Heart right ventricle (tissue), 16 donors: ENCODE results near the gene IRGQ. TPM values are rescaled to one million over a fixed set of nuclear protein-coding genes. Genes with fewer than 3 reads are reported as not detected.

ENCODE experiments used
- ATAC-seq, 8 donors: fragments of 200-7000 bp; cut with Tn5 transposase; one replicate each; pipeline ENCODE4 v1.9.1; 2020; ENCODE audit warnings: mild to moderate bottlenecking in 8 of 8, moderate library complexity in 8 of 8, moderate number of reproducible peaks in 1 of 8
- DNase-seq, 2 donors: peaks; one replicate each; pipeline ENCODE4 v3.0.0-alpha.2; 2020
- H3K27ac ChIP-seq, 10 donors: fragments of 200-600 bp; sonication (generic) in 2 of 10; one replicate each; pipeline versions ENCODE4 v1.5.0 to v1.8.0; 2020 to 2022; ENCODE audit warnings: mild to moderate bottlenecking in 3 of 10
- H3K27me3 ChIP-seq, 7 donors: fragments of 200-600 bp; one replicate each; pipeline ENCODE4 v1.8.0; 2021 to 2022; ENCODE audit warnings: mild to moderate bottlenecking in 2 of 7
- H3K36me3 ChIP-seq, 9 donors: fragments of 200-600 bp; sonication (generic) in 1 of 9; one replicate each; pipeline versions ENCODE4 v1.5.0 to v1.8.0; 2020 to 2022; ENCODE audit warnings: mild to moderate bottlenecking in 2 of 9
- H3K4me1 ChIP-seq, 9 donors: fragments of 200-600 bp; sonication (generic) in 1 of 9; one replicate each; pipeline versions ENCODE4 v1.5.0 to v1.8.0; 2020 to 2022; ENCODE audit warnings: mild to moderate bottlenecking in 4 of 9
- H3K4me3 ChIP-seq, 10 donors: fragments of 200-600 bp; sonication (generic) in 2 of 10; one replicate each; pipeline versions ENCODE4 v1.5.0 to v1.8.0; 2020 to 2022; ENCODE audit warnings: mild to moderate bottlenecking in 7 of 10, moderate library complexity in 2 of 10
- H3K9me3 ChIP-seq, 11 donors: fragments of 200-600 bp in 10 of 11; sonication (generic) in 2 of 11; one replicate each; pipeline versions ENCODE4 v1.5.0 to v1.8.0; 2013 to 2022; ENCODE audit warnings: mild to moderate bottlenecking in 2 of 11, control low read depth in 1 of 11, moderate library complexity in 1 of 11
- CTCF ChIP-seq, 9 donors: fragments of 200-600 bp; sonication (generic) in 2 of 9; IDR thresholded peaks; one replicate each; pipeline versions ENCODE4 v1.5.0 to v1.8.0; 2021 to 2022; ENCODE audit warnings: antibody characterized with exemption in 9 of 9, mild to moderate bottlenecking in 5 of 9, moderate library complexity in 1 of 9
- WGBS, 2 donors: extraction: QIAGEN DNeasy Blood & Tissue Kit; methylation state at CpG; one replicate each; pipeline ENCODE4 v1.1.7; 2013; ENCODE audit warnings: inconsistent platforms in 1 of 2; 5-methylcytosine and 5-hydroxymethylcytosine counted together
- intact Hi-C, 10 donors: fragments of 100-400 bp; cut with DNase I; formaldehyde crosslinking; loops; one replicate each; pipeline versions ENCODE4 v1.11.1 to v1.14.2; 2022
- polyA plus RNA-seq, 2 donors: library from polyadenylated mRNA; stranded (reverse); fragments of 200-250 nt; gene quantifications; one replicate each; pipeline ENCODE4 v1.2.3, GENCODE V29; 2013
- total RNA-seq, 10 donors: library from RNA; stranded (reverse); fragmentation: NEBNext Ultra II Directional in 3 of 10; extraction: Animal tissue kit (Norgen Biotek cat#: 25700) in 3 of 10; gene quantifications; one replicate each; pipeline versions ENCODE4 v1.2.1 to v1.2.4, GENCODE V29; 2021 to 2023
- donor health status: Arrhythmogenic right ventricular cardiomyopathy.
- donor health status: ischemic (EF 13 %, LVEDD 7.1; RV severe dilation, severe dysfunction).
- donor health status: healthy with polysubstance abuse.
- donor health status: DM: no; HTN: yes; CAD: no.
- donor health status: DM: no; HTN: no; CAD: no.
- donor health status: ischemic (EF 25% LVEDD 6.9; RV normal size, moderate dysfunction).
- donor health status: ischemic (EF 25% LVEDD 5.7; RV mildly dilated, moderate dysfunction).
- donor health status: healthy.
- donor health status: DM: yes; HTN: yes; CAD: no.
- donor health status: Ischemic cardiomyopathy.
- donor health status: ischemic (EF 35%, LVEDD 5.7; RV mildly dilated, moderate dysfunction).
- donor health status: nonischemic (EF 11% LVEDD 7.7; RV severe dilation, severe dysfunction).
- donor health status: DM: yes; HTN: yes; CAD: no.
- donor health status: PGD.
- donor health status: ischemic (EF 29% LVEDD 5.4; RV normal size, mild dysfunction).
- donor health status: nonischemic (EF 23%, LVEDD 6.1; RV moderate dilation, normal function).

The IRGQ gene
- total and polyA plus RNA-seq, 12 donors: 5.6 to 34.2 (median 26.4) TPM

GRCh38 chr19:43642531-43642930 lies 46.6 kb upstream of the IRGQ start:
- DNase-seq: no peak
- 80 to 83% methylated on average over 4 of the region's 4 CpGs for WGBS, 2 donors
- H3K27ac ChIP-seq: no peak overlapping the region
- peaks cover 0 to 9% (median 7%) of the 10 kb centered on the region in 9 donors for H3K4me1 ChIP-seq
- no peak overlapping the region for H3K4me3 ChIP-seq
- no peak for ATAC-seq
- peaks cover 0 to 17% (median 0%) of the 10 kb centered on the region in 9 donors for H3K36me3 ChIP-seq
- intact Hi-C loops: loop anchor here in 2 of 10 donors (10.0 kb wide), 2 partner anchors 88 to 98 kb away; no protein-coding TSS in a partner anchor
- peaks cover 0 to 35% (median 16%) of the 10 kb centered on the region in 7 donors for H3K27me3 ChIP-seq
- peaks cover 0 to 8% (median 0%) of the 10 kb centered on the region in 11 donors for H3K9me3 ChIP-seq
- no peak for TF ChIP-seq CTCF (IDR thresholded peaks at IDR 0.05)

- Histone ChIP-seq H3K27ac (no peak overlapping the region), H3K4me1 (peaks cover 0 to 9% (median 7%) of the 10 kb centered on the region in 9 donors), H3K4me3 (no peak overlapping the region), H3K36me3 (peaks cover 0 to 5% (median 0%) of the 10 kb centered on the region in 9 donors), H3K27me3 (peaks cover 0 to 45% (median 16%) of the 10 kb centered on the region in 7 donors), H3K9me3 (peaks cover 0 to 4% (median 0%) of the 10 kb centered on the region in 11 donors)
- intact Hi-C loops: loop anchor here in 2 of 10 donors (10.0 kb wide), 2 partner anchors 87 to 97 kb away; no protein-coding TSS in a partner anchor
- DNase-seq: no peak
- WGBS, 2 donors: 62 to 68% methylated on average over 2 of the region's 2 CpGs
- ATAC-seq: no peak
- TF ChIP-seq CTCF (IDR thresholded peaks at IDR 0.05): no peak
Observed at GRCh38 chr19:43641333-43641732, 45.4 kb upstream of the IRGQ start.

- TF ChIP-seq CTCF (IDR thresholded peaks at IDR 0.05): no peak
- Histone ChIP-seq H3K9me3 (no peaks in the 10 kb centered on the region), H3K4me3 (peak overlapping the region in 9 of 10 donors; percentile 34 to 60 (median 50)), H3K27ac (no peak overlapping the region), H3K36me3 (no peaks in the 10 kb centered on the region), H3K27me3 (peaks cover 0 to 52% (median 16%) of the 10 kb centered on the region in 7 donors), H3K4me1 (peaks cover 0 to 9% (median 7%) of the 10 kb centered on the region in 9 donors)
- intact Hi-C loops: loop anchor here in 2 of 10 donors (10.0 kb wide), 2 partner anchors 86 to 96 kb away; no protein-coding TSS in a partner anchor
- ATAC-seq (no peak), DNase-seq (no peak)
- 6 to 8% methylated on average over 9 of the region's 9 CpGs for WGBS, 2 donors
Observed at GRCh38 chr19:43640424-43640757, 44.5 kb upstream of the IRGQ start.

- intact Hi-C loops: loop anchor here in 2 of 10 donors (10.0 kb wide), 2 partner anchors 85 to 95 kb away; no protein-coding TSS in a partner anchor
- Histone ChIP-seq H3K4me1 (peaks cover 0 to 9% (median 7%) of the 10 kb centered on the region in 9 donors), H3K36me3 (no peaks in the 10 kb centered on the region), H3K27ac (no peak within 1 kb of the TSS), H3K9me3 (no peaks in the 10 kb centered on the region), H3K4me3 (peak within 1 kb of the TSS; percentile 18 to 60 (median 48)), H3K27me3 (peaks cover 0 to 56% (median 16%) of the 10 kb centered on the region in 7 donors)
- ATAC-seq: peak in 7 of 8 donors; percentile 30 to 70 (median 56)
- peak; percentile 16 to 39 for DNase-seq
- 1 to 2% methylated on average over 61 to 110 of the region's 110 CpGs for WGBS, 2 donors
- TF ChIP-seq CTCF (IDR thresholded peaks at IDR 0.05): no peak
Observed at GRCh38 chr19:43639519-43640423, 43.8 kb upstream of the IRGQ start, which contains the start of gene CADM4. TSS of gene CADM4 (minus strand) at chr19:43639850. CDS start at chr19:43639790, 60 bp downstream.
